HepG2 (cell line): ENCODE results near the gene ANKRD10. TPM values are rescaled to one million over a fixed set of nuclear protein-coding genes. Genes with fewer than 3 reads are reported as not detected.
A peak's percentile ranks its signal among the peaks of the same experiment; 100 is the strongest.

Experiments used
- ARID2 ChIP-seq: sonication (generic); formaldehyde crosslinking; IDR thresholded peaks from 2 replicates; pipeline ENCODE4 v1.8.1; 2022; ENCODE audit warnings: mild to moderate bottlenecking, missing genetic modification reagents, borderline replicate concordance
- CC2D1A ChIP-seq: sonication (generic); formaldehyde crosslinking; IDR thresholded peaks from 2 replicates; pipeline ENCODE4 v1.8.1; 2023; ENCODE audit warnings: mild to moderate bottlenecking, missing genetic modification reagents
- DNMT3B ChIP-seq: conservative IDR thresholded peaks from 2 replicates; pipeline ENCODE4 v1.6.1; 2016; ENCODE audit warnings: missing biosample characterization, control low read depth
- FOXA1 ChIP-seq, 2 experiments: fragments of 450-650 bp in 1 of 2; sonication (generic) in 1 of 2; formaldehyde crosslinking in 1 of 2; IDR thresholded peaks; 2 replicates each; pipeline versions ENCODE4 v1.4.0 to v1.6.1; 2016 to 2020; ENCODE audit warnings: missing genetic modification reagents in 1 of 2
- GABPB1 ChIP-seq: IDR thresholded peaks from 2 replicates; pipeline ENCODE4 v1.6.1; 2016; ENCODE audit warnings: mild to moderate bottlenecking, missing genetic modification reagents, moderate library complexity, missing compliant biosample characterization
- NR0B2 ChIP-seq: sonication (generic); formaldehyde crosslinking; IDR thresholded peaks from 2 replicates; pipeline ENCODE4 v1.4.0; 2020; ENCODE audit warnings: mild to moderate bottlenecking, missing genetic modification reagents
- PRDM15 ChIP-seq: sonication (generic); formaldehyde crosslinking; IDR thresholded peaks from 2 replicates; pipeline ENCODE4 v1.4.0; 2020; ENCODE audit warnings: missing genetic modification reagents
- RAD51 ChIP-seq: fragments of 450-650 bp; IDR thresholded peaks from 2 replicates; pipeline ENCODE4 v1.6.1; 2016; ENCODE audit warnings: borderline replicate concordance
- RFX3 ChIP-seq: IDR thresholded peaks from 2 replicates; pipeline ENCODE4 v1.6.1; 2016; ENCODE audit warnings: missing biosample characterization, missing genetic modification reagents
- RFXAP ChIP-seq: sonication (generic); formaldehyde crosslinking; IDR thresholded peaks from 2 replicates; pipeline ENCODE4 v1.4.0; 2020; ENCODE audit warnings: missing genetic modification reagents, borderline replicate concordance
- SETDB1 ChIP-seq: sonication (generic); formaldehyde crosslinking; IDR thresholded peaks from 2 replicates; pipeline ENCODE4 v1.5.1; 2020; ENCODE audit warnings: missing genetic modification reagents, mild to moderate bottlenecking, borderline replicate concordance
- SP140L ChIP-seq: sonication (generic); formaldehyde crosslinking; IDR thresholded peaks from 2 replicates; pipeline ENCODE4 v1.4.0; 2020; ENCODE audit warnings: missing genetic modification reagents, borderline replicate concordance
- SP5 ChIP-seq: IDR thresholded peaks from 2 replicates; pipeline ENCODE4 v1.6.1; 2016; ENCODE audit warnings: low read depth, borderline replicate concordance
- TBL1XR1 ChIP-seq: fragments of 150-350 bp; IDR thresholded peaks from 2 replicates; pipeline ENCODE4 v1.6.1; 2014; ENCODE audit warnings: borderline replicate concordance, low read length; ENCODE audit not compliant: partially characterized antibody
- THYN1 ChIP-seq: sonication (generic); formaldehyde crosslinking; IDR thresholded peaks from 2 replicates; pipeline ENCODE4 v1.8.1; 2023; ENCODE audit warnings: low read depth, mild to moderate bottlenecking, moderate library complexity, missing genetic modification reagents, borderline replicate concordance
- ZBTB25 ChIP-seq: IDR thresholded peaks from 2 replicates; pipeline ENCODE4 v1.6.1; 2018; ENCODE audit warnings: missing genetic modification reagents
- ZFAT ChIP-seq: sonication (generic); formaldehyde crosslinking; conservative IDR thresholded peaks from 2 replicates; pipeline ENCODE4 v1.8.1; 2023; ENCODE audit warnings: missing genetic modification reagents, inconsistent platforms
- ZNF674 ChIP-seq: sonication (generic); formaldehyde crosslinking; IDR thresholded peaks from 2 replicates; pipeline ENCODE4 v1.5.0; 2020; ENCODE audit warnings: low read depth, mild to moderate bottlenecking, missing genetic modification reagents
- ZNF776 ChIP-seq: sonication (generic); formaldehyde crosslinking; IDR thresholded peaks from 2 replicates; pipeline ENCODE4 v1.4.0; 2020; ENCODE audit warnings: mild to moderate bottlenecking, missing genetic modification reagents
- polyA plus RNA-seq, 8 experiments: library from polyadenylated mRNA; depleted of rRNA in 3 of 8; stranded (reverse) in 7 of 8; unstranded in 1 of 8; fragments of >200 nt; fragmentation: Illumina TruSeq in 4 of 8; extraction: Trizol in 4 of 8; gene quantifications; 2 replicates each; pipeline versions ENCODE4 v1.2.1 to v1.2.3, GENCODE V29; 2011 to 2016; ENCODE audit warnings: low read depth in 4 of 8, missing spikeins in 1 of 8, mixed read lengths in 1 of 8; ENCODE audit not compliant: insufficient read depth in 1 of 8
- total RNA-seq, 5 experiments: library from RNA; depleted of rRNA; stranded (reverse); fragments of >200 nt; fragmentation: Illumina TruSeq; extraction: Trizol; gene quantifications; 2 replicates each; pipeline ENCODE4 v1.2.3, GENCODE V29; 2016; ENCODE audit warnings: low read depth in 1 of 5

ANKRD10 gene
- total and polyA plus RNA-seq, 2 of the 13 experiments (the other 11 are each of a cell fraction or from before 2014, with no cell fraction given), result 108 to 115 TPM

DNA sequence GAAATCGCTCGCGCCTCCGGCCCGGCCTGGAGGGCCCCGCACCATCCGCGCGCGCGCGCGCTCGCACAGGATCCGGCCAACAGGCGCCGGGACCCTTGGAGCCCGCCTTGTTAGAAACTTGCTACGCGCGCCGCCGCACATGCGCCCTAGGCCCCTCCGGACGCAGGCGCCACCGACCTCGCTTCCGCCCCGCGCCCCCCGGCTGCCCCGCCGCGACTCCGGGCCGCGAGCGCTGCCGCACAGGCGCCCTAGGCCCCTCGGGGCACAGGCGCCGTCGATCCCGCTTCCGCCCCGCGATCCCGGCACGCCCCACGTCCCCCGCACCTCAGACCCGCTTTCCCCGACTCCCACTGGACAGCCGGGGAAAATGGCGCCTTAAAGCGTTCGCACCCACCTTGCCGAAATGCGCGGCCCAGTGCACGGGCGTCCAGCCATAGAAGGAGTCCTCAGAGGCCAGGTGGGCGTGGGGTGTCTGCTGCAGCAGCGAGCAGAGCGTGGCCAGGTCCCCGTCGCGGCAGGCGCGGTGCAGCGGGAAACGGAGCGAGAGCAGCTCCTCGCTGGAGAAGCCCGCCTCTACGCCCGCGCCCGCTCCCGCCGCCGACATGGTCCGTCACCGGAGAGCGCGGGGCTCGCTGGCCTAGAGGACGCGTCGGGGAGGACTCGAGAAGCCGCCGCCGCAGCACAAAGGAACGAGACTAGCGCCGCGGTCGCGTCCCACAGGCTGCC, 375 bp downstream of the ANKRD10 start (continued):
- TF ChIP-seq PRDM15, result no peak
- no peak for TF ChIP-seq SP5 (CRISPR knock-in tag)
- no peak for TF ChIP-seq NR0B2 (CRISPR knock-in tag)
- TF ChIP-seq DNMT3B (CRISPR knock-in tag), result no peak
- no peak for TF ChIP-seq FOXA1 (IDR thresholded peaks at IDR 0.05)
- TF ChIP-seq FOXA1 (CRISPR knock-in tag; IDR thresholded peaks at IDR 0.05), result no peak
- no peak for TF ChIP-seq ZFAT (CRISPR knock-in tag)
- TF ChIP-seq GABPB1 (CRISPR knock-in tag), result peak; percentile 67
- no peak for TF ChIP-seq SETDB1 (CRISPR knock-in tag)
- TF ChIP-seq THYN1 (CRISPR knock-in tag), result no peak
- no peak for TF ChIP-seq ZNF674 (CRISPR knock-in tag)
- peak; percentile 37; the same call in 1 of the 2 replicates for TF ChIP-seq RFXAP (CRISPR knock-in tag)
- TF ChIP-seq ZBTB25 (CRISPR knock-in tag), result peak; percentile 38; the same call in 1 of the 2 replicates
- TF ChIP-seq RFX3 (CRISPR knock-in tag), result no peak
- no peak for TF ChIP-seq TBL1XR1
- TF ChIP-seq CC2D1A (CRISPR knock-in tag), result no peak
- TF ChIP-seq ARID2, result no peak
- TF ChIP-seq RAD51, result no peak
- TF ChIP-seq SP140L (CRISPR knock-in tag), result no peak
- peak; percentile 97 for TF ChIP-seq ZNF776 (CRISPR knock-in tag)
